Activated T-cell treated with anti-CD3 and anti-CD28 coated beads, Interleukin-2, amount 50 U/mL, for 4 hours (primary cell): ENCODE measurements around the gene TEX47. TPM values are rescaled to one million over a fixed set of nuclear protein-coding genes. Genes with fewer than 3 reads are reported as not detected.
A peak's percentile ranks its signal among the peaks of the same experiment; 100 is the strongest.

Source experiments
- ATAC-seq, 2 donors: fragments of 200-7000 bp; cut with Tn5 transposase; one replicate each; pipeline ENCODE4 v1.10.0; 2021
- DNase-seq: peaks from one replicate; pipeline ENCODE4 v3.0.0-alpha.2; 2020
- H3K27me3 Mint-ChIP-seq: one replicate; pipeline ENCODE4 v1.8.0; 2021; ENCODE audit warnings: low read depth, mixed read lengths
- H3K36me3 Mint-ChIP-seq: one replicate; pipeline ENCODE4 v1.8.0; 2022; ENCODE audit warnings: mixed read lengths; ENCODE audit not compliant: insufficient read depth
- H3K4me1 Mint-ChIP-seq: one replicate; pipeline ENCODE4 v1.8.0; 2021; ENCODE audit warnings: low read depth, mixed read lengths
- H3K4me3 Mint-ChIP-seq: one replicate; pipeline ENCODE4 v1.8.0; 2021; ENCODE audit warnings: mild to moderate bottlenecking, moderate library complexity, mixed read lengths
- H3K9me3 Mint-ChIP-seq: one replicate; pipeline ENCODE4 v1.8.0; 2021; ENCODE audit warnings: mixed read lengths
- total RNA-seq, 3 donors: library from RNA; stranded (reverse); gene quantifications; one replicate each; pipeline ENCODE4 v1.2.1, GENCODE V29; 2021

The TEX47 gene
- total RNA-seq, 3 donors from 2014 or later, result not detected

DNA sequence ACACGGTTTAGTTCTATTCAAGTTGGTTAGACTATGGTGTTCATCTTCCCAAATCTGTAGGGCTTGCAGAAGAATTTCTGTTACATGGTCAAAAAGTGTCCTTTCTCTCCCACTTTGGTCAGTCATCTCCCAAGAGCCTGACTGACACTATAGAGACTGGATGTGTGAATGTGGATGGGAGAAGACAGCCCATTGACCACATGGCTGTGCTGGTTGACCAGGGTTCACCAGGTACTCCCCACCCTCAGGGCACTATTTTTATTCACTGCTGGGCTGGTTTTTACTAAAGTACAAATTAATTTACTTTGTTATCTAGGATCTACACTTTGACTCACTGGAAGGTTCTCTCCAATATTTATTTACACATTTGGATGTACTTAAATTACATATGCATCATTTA is 33.8 kb downstream of the TEX47 start:
- H3K4me3 Mint-ChIP-seq, result no peak overlapping the region
- DNase-seq (no peak), ATAC-seq (no peak)
- H3K4me1 Mint-ChIP-seq, result peaks cover 2% of the 10 kb centered on the region
- no peaks in the 10 kb centered on the region for H3K36me3 Mint-ChIP-seq
- no peaks in the 10 kb centered on the region for H3K9me3 Mint-ChIP-seq
- H3K27me3 Mint-ChIP-seq, result peaks cover 25% of the 10 kb centered on the region

DNA sequence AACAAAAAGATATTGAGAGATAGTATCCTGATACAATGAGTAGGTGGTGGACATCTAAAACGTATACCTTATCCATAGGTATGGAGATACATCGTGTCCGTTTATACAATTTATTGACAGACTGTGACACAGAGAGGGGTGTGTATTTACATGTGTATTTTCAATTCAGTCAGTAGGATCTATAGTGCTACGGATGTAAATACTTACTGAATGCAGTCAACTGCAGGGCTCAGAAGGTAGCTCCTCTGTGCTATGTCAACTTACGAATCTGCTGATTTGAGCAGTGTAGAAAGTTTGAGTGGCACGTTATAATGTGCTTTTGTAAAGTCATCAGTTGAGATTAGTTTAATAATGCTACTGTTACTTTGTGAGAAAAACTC is 35.4 kb downstream of the TEX47 start:
- Mint-ChIP-seq H3K4me1 (peaks cover 2% of the 10 kb centered on the region), H3K4me3 (no peak overlapping the region), H3K27me3 (peaks cover 34% of the 10 kb centered on the region), H3K9me3 (no peaks in the 10 kb centered on the region), H3K36me3 (no peaks in the 10 kb centered on the region)
- no peak for ATAC-seq
- no peak for DNase-seq

DNA sequence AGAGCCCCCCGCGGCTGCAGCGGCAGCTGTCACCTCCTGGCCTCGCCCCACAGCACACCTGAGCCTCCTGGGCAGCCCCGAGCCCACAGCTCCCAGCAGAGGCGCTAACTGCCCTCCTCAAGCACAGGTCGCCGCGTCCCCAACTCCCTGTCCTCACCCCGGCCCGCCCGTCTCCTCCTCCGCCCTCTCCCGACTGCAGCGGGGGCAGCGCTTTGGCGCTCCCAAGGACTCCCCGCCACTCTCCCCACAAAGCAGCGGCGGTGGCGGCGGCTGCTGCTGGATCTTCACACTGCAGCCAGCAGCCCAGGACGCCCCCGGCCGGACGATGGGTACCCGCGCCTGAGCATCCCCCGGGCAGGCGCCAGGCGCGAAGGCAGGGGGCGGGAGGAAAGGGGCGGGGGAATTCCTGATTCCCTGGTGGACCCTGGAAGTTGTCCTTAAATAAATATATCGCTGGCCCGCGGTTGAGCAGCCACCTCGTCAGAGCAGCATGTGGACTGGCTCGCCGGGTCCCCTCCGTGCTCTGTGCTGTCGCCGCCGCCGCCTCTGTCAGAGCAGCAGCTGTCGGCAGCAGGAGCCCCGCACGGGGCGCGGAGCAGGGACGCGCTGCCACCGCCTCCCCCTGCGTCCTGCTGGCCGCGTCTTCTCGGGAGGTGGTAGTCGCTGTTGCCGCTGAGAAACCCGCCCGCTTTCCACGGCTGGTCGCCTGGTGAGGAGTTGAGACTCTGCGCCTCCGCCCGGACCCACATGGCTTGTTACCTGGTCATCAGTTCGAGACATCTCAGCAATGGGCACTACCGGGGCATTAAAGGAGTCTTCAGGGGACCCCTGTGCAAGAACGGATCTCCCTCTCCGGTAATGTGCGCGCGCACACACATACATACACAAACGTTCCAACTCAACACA is 36.1 kb downstream of the TEX47 start, which contains the start of gene ZNF804B:
Gene ZNF804B (plus strand): TSS at position 471 of the 906 bp plus-strand sequence. CDS start 277 bp downstream, at position 748.
- Mint-ChIP-seq H3K9me3 (no peaks in the 10 kb centered on the region), H3K4me1 (peaks cover 2% of the 10 kb centered on the region), H3K27me3 (peaks cover 36% of the 10 kb centered on the region), H3K36me3 (no peaks in the 10 kb centered on the region), H3K4me3 (no peak within 1 kb of the TSS)
- peak; percentile 32 to 53 for ATAC-seq
- DNase-seq, result no peak

DNA sequence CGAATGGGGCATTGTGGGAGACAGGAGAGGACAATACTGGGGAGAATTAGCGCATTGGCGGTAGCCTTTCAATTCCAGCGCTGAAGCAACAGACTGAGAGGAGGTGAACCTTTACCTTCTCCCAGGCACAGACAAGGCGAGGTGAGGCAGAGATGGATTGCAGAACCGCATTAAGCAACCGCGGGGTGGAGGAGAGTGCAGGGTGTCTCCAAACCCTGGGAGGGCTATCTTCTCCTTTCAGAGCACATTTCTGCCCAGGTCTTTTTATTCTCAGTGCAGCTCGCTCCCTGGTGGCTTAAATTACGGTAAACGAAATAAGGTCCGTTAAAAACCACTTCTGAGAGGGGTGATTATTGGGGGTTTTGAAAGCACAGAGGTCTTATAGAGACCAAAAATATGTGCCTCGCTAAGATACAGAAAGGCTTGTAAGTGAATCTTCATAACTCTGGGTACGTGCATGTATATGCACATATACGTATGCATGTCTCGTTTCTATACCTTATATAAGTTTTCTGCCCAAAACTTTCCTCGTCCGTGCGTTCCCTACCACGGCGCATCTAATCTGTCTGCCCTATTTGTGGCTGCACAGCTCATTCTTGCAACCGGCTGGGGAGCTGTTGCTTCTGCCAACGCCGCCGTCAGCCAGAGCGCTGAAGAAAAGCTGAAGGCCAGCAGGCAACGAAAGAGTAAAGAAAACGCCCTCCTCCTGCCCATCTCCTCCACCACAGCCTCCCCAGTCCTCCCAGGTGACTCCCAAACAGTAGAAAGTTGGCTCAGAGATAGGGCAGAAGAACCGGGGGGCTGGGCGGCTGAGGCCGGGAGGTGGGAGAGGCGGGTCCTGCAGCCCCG is 36.9 kb downstream of the TEX47 start:
- Mint-ChIP-seq H3K27me3 (peaks cover 36% of the 10 kb centered on the region), H3K36me3 (no peaks in the 10 kb centered on the region), H3K4me1 (peaks cover 2% of the 10 kb centered on the region), H3K9me3 (no peaks in the 10 kb centered on the region), H3K4me3 (no peak overlapping the region)
- ATAC-seq (peak in 1 of 2 donors; percentile 37), DNase-seq (no peak)

DNA sequence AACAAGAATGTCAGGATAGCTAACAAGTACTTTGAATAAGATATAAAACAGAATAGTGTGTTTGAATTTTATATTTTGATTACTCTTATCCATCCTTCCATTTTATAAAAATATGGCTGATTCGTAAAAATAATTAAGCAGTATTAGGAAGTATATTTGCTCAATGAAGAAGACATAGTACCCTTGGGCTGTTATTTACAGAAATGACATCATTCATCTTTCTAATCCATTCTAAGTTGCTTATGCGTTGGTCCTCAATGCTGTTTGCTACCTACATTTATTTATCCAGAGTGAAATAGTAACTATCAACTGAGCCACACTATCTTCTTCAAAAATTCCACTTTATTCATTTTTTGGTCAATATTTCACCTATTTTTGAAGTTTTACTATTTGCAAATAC is 38.2 kb downstream of the TEX47 start:
- DNase-seq (no peak), ATAC-seq (no peak)
- peaks cover 36% of the 10 kb centered on the region for H3K27me3 Mint-ChIP-seq
- H3K4me3 Mint-ChIP-seq, result no peak overlapping the region
- no peaks in the 10 kb centered on the region for H3K36me3 Mint-ChIP-seq
- peaks cover 2% of the 10 kb centered on the region for H3K4me1 Mint-ChIP-seq
- H3K9me3 Mint-ChIP-seq, result no peaks in the 10 kb centered on the region

DNA sequence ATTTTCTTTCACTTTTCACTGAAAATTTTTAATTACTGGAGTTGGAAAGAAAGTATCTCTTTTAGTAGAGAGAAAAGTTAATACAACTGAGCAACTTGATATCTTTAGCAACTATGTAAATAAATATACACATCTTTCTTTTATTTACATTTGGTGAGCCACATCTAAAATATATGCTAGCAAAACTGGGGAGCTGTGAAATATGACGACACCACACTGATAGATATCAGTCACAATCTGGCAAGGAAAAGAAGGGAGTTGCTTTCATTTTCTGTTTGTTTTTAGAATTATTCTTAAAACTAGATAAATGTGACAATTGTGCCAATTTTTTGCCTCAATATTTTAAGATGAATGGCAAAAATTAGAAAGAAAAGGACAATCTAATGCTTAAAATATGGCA is 38.7 kb downstream of the TEX47 start:
- Mint-ChIP-seq H3K9me3 (no peaks in the 10 kb centered on the region), H3K4me1 (peaks cover 2% of the 10 kb centered on the region), H3K36me3 (no peaks in the 10 kb centered on the region), H3K27me3 (peaks cover 36% of the 10 kb centered on the region), H3K4me3 (no peak overlapping the region)
- ATAC-seq (no peak), DNase-seq (no peak)

DNA sequence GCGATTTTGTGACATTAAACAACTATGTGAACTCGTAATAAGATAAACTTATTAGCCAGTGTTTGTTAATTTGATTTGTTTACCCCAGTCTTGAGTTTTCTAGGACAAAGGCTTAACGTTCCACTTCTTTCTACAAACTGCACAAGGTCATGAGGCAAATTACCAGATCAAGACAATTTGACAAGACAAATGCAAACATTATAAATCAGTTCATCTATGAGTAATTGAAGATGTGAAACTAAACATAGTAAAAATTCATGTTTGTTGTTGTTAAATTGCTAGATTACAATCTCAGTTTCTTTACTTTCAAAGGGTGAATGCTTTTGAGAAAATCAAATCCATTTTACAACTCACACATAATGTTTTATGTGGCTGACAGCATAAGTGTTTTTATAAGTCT is 49.4 kb downstream of the TEX47 start:
- Mint-ChIP-seq H3K4me3 (no peak overlapping the region), H3K36me3 (no peaks in the 10 kb centered on the region), H3K4me1 (no peaks in the 10 kb centered on the region), H3K9me3 (no peaks in the 10 kb centered on the region), H3K27me3 (no peaks in the 10 kb centered on the region)
- DNase-seq (no peak), ATAC-seq (no peak)

Other genes with a start within 250 kb of the TEX47 start
- gene ZNF804B, start 36.0 kb downstream of the TEX47 start, total RNA-seq, result not detected